ENCODE data around the gene SLC46A2. TPM values are rescaled to one million over a fixed set of nuclear protein-coding genes. Genes with fewer than 3 reads are reported as not detected.

The SLC46A2 gene
- total and polyA plus RNA-seq, 2 experiments from 2014 or later, result 0.11 TPM; not detected in 1

DNA sequence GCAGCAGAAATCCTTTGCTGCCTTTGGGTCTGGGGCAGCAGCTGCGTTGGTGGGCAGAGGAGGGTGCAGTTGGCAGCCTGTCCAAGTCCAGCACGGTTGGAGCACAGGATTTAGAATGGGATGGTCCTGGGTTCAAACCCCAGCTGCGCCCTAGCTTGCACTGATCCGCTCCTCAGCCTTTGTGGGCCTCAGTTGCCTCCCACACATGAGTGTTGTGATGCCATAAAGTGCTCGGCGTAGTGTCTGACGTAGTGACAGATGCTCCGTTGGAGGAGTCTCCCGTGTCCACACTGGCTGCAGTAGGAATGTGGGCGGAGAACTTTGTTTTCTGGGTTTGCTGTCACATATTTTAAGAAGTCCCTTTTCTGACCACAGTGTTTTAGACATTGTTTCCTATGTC lies 36.0 kb downstream of the SLC46A2 start:
- Histone ChIP-seq H3K36me3 (ENCODE audit: insufficient read depth) (no peaks in the 10 kb centered on the region; the same call in 1 of the 2 replicates), H3K9me2 (ENCODE audit: insufficient read depth) (no peaks in the 10 kb centered on the region), H2AFZ (no peak overlapping the region), H3K79me2 (replicated peaks; ENCODE audit: insufficient read depth) (no peaks in the 10 kb centered on the region), H4K20me1 (replicated peaks; ENCODE audit: insufficient read depth) (no peaks in the 10 kb centered on the region; the same call in 1 of the 2 replicates), H3K4me3 (no peak overlapping the region), H3K27me3 (ENCODE audit: insufficient read depth) (no peaks in the 10 kb centered on the region), H3K4me2 (no peak overlapping the region), H3K27ac (ENCODE audit: low read depth) (no peak overlapping the region), H3K4me1 (ENCODE audit: insufficient read depth) (no peaks in the 10 kb centered on the region), H3F3A (replicated peaks; ENCODE audit: low read depth) (no peaks in the 10 kb centered on the region)
- H3K4me1 Mint-ChIP-seq, result peaks cover 10% of the 10 kb centered on the region
- peaks cover 2% of the 10 kb centered on the region; the same call in 1 of the 3 replicates for H3K36me3 Mint-ChIP-seq (ENCODE audit: low read depth)
- TF ChIP-seq, protein P1, sequence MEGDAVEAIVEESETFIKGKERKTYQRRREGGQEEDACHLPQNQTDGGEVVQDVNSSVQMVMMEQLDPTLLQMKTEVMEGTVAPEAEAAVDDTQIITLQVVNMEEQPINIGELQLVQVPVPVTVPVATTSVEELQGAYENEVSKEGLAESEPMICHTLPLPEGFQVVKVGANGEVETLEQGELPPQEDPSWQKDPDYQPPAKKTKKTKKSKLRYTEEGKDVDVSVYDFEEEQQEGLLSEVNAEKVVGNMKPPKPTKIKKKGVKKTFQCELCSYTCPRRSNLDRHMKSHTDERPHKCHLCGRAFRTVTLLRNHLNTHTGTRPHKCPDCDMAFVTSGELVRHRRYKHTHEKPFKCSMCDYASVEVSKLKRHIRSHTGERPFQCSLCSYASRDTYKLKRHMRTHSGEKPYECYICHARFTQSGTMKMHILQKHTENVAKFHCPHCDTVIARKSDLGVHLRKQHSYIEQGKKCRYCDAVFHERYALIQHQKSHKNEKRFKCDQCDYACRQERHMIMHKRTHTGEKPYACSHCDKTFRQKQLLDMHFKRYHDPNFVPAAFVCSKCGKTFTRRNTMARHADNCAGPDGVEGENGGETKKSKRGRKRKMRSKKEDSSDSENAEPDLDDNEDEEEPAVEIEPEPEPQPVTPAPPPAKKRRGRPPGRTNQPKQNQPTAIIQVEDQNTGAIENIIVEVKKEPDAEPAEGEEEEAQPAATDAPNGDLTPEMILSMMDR (conservative IDR thresholded peaks at IDR 0.05; ENCODE audit: low read depth in 2 of 2), result no peak
- TF ChIP-seq ZNF462 (CRISPR knock-in tag; IDR thresholded peaks at IDR 0.05), result no peak
- TF ChIP-seq JUNB (IDR thresholded peaks at IDR 0.05; ENCODE audit: unreplicated experiment), result no peak
- TF ChIP-seq STAT1 (IDR thresholded peaks at IDR 0.05; ENCODE audit: unreplicated experiment), result no peak
- no peak for TF ChIP-seq EZH2phosphoT487 (IDR thresholded peaks at IDR 0.05; ENCODE audit: unreplicated experiment)
- no peak for TF ChIP-seq REST (IDR thresholded peaks at IDR 0.05; ENCODE audit: unreplicated experiment)
- TF ChIP-seq ZNF114 (CRISPR knock-in tag; IDR thresholded peaks at IDR 0.05), result no peak
- no peaks in the 10 kb centered on the region for H3K9me3 Mint-ChIP-seq
- peaks cover 4% of the 10 kb centered on the region for H3K27me3 Mint-ChIP-seq (ENCODE audit: insufficient read depth, low read depth, poor library complexity)
- no peak for DNase-seq (ENCODE audit: low spot score)
- no peak overlapping the region for H3K4me3 Mint-ChIP-seq
- ATAC-seq, result no peak
- no peak overlapping the region for H3K27ac Mint-ChIP-seq
